HG03354 (cell line): ENCODE results near the gene HS3ST5.

ENCODE experiments used
- ATAC-seq: cut with Tn5 transposase; IDR thresholded peaks from one replicate; pipeline ENCODE4 v1.9.1; 2021; ENCODE audit warnings: mild to moderate bottlenecking; ENCODE audit not compliant: unreplicated experiment, poor library complexity, severe bottlenecking

HS3ST5 gene

GRCh38 chr6:114216789-114217467 is 125.9 kb downstream of the HS3ST5 start:
- no peak for ATAC-seq

GRCh38 chr6:114210467-114210866 is 132.4 kb downstream of the HS3ST5 start:
- no peak for ATAC-seq

GRCh38 chr6:114203460-114203859 is 139.4 kb downstream of the HS3ST5 start:
- ATAC-seq, result no peak

- ATAC-seq, result no peak
Observed at GRCh38 chr6:114202389-114202788, 140.4 kb downstream of the HS3ST5 start.

GRCh38 chr6:114200891-114201290 is 141.9 kb downstream of the HS3ST5 start:
- ATAC-seq, result no peak

GRCh38 chr6:114195631-114196403 is 147.0 kb downstream of the HS3ST5 start:
- no peak for ATAC-seq

GRCh38 chr6:114195027-114195365 is 147.8 kb downstream of the HS3ST5 start:
- no peak for ATAC-seq

GRCh38 chr6:114194362-114195026 is 148.3 kb downstream of the HS3ST5 start:
- no peak for ATAC-seq

GRCh38 chr6:114187563-114187962 is 155.3 kb downstream of the HS3ST5 start:
- no peak for ATAC-seq

- ATAC-seq, result no peak
Observed at GRCh38 chr6:114181664-114182063, 161.2 kb downstream of the HS3ST5 start.

GRCh38 chr6:114179411-114179810 is 163.4 kb downstream of the HS3ST5 start:
- no peak for ATAC-seq

GRCh38 chr6:114176726-114177125 is 166.1 kb downstream of the HS3ST5 start:
- ATAC-seq, result no peak

GRCh38 chr6:114172576-114173260 is 170.1 kb downstream of the HS3ST5 start:
- ATAC-seq, result no peak

GRCh38 chr6:114171473-114171872 is 171.3 kb downstream of the HS3ST5 start:
- ATAC-seq, result no peak

GRCh38 chr6:114170958-114171387 is 171.8 kb downstream of the HS3ST5 start:
- no peak for ATAC-seq

GRCh38 chr6:114170372-114170771 is 172.5 kb downstream of the HS3ST5 start:
- ATAC-seq, result no peak

GRCh38 chr6:114169763-114170162 is 173.1 kb downstream of the HS3ST5 start:
- no peak for ATAC-seq

GRCh38 chr6:114167583-114168576 is 174.9 kb downstream of the HS3ST5 start:
- no peak for ATAC-seq

- ATAC-seq, result no peak
Observed at GRCh38 chr6:114164207-114164606, 178.6 kb downstream of the HS3ST5 start.
